Astrocyte (in vitro differentiated cells and primary cell): ENCODE data around the gene TENM4.

ENCODE experiments used
- CTCF ChIP-seq: IDR thresholded peaks from 2 replicates; pipeline ENCODE4 v1.5.1; 2011; ENCODE audit warnings: low read depth, mild to moderate bottlenecking, inconsistent platforms, low read length, moderate library complexity; ENCODE audit not compliant: insufficient read depth
- EZH2 ChIP-seq: IDR thresholded peaks from 2 replicates; pipeline ENCODE4 v1.6.1; 2012; ENCODE audit warnings: mild to moderate bottlenecking, low read length, inconsistent platforms; ENCODE audit not compliant: insufficient read depth

- no peak for TF ChIP-seq CTCF
- no peak for TF ChIP-seq EZH2
These were observed 373.5 kb downstream of the TENM4 start for GRCh38 chr11:79067352-79067679.
